Activated CD4-positive, alpha-beta T cell treated with anti-CD3 and anti-CD28 coated beads, Interleukin-2, amount 10 ng/mL, durations not matched to agents 7 days and 5 days (primary cell): Measurements from ENCODE around the gene GRM7. TPM values are rescaled to one million over a fixed set of nuclear protein-coding genes. Genes with fewer than 3 reads are reported as not detected.
"Not testable (repeated sequence)": the region's sequence is repeated elsewhere in the genome, so short reads cannot be mapped to it uniquely, and the experiment has no call there.

Source experiments
- CTCF ChIA-PET: fragments of 350-600 bp; sonication (Branson Sonifier 250); formaldehyde crosslinking; loops from one replicate; lab custom pipeline; 2021; ENCODE audit warnings: antibody characterized with exemption; lab: Charles Lee
- POLR2A ChIA-PET: fragments of 350-600 bp; sonication (Branson Sonifier 250); formaldehyde crosslinking; loops from one replicate; lab custom pipeline; 2021; ENCODE audit warnings: antibody characterized with exemption; lab: Charles Lee
- DNase-seq: peaks from one replicate; pipeline ENCODE4 v3.0.0-alpha.2; 2020
- H3K27ac Mint-ChIP-seq: one replicate; pipeline ENCODE4 v1.8.0; 2021; ENCODE audit warnings: mild to moderate bottlenecking, moderate library complexity, mixed read lengths
- H3K27me3 Mint-ChIP-seq: one replicate; pipeline ENCODE4 v1.8.0; 2021; ENCODE audit warnings: mixed read lengths
- H3K36me3 Mint-ChIP-seq: one replicate; pipeline ENCODE4 v1.8.0; 2021; ENCODE audit warnings: low read depth, mixed read lengths
- H3K4me1 Mint-ChIP-seq: one replicate; pipeline ENCODE4 v1.8.0; 2021; ENCODE audit warnings: mixed read lengths
- H3K4me3 Mint-ChIP-seq: one replicate; pipeline ENCODE4 v1.8.0; 2021; ENCODE audit warnings: mild to moderate bottlenecking, moderate library complexity, mixed read lengths
- H3K9me3 Mint-ChIP-seq: one replicate; pipeline ENCODE4 v1.8.0; 2021; ENCODE audit warnings: mixed read lengths
- total RNA-seq, 2 experiments: library from RNA; stranded (reverse); gene quantifications; one replicate each; pipeline ENCODE4 v1.2.3, GENCODE V29; 2021

The GRM7 gene
- total RNA-seq, 2 experiments from 2014 or later: not detected

DNA sequence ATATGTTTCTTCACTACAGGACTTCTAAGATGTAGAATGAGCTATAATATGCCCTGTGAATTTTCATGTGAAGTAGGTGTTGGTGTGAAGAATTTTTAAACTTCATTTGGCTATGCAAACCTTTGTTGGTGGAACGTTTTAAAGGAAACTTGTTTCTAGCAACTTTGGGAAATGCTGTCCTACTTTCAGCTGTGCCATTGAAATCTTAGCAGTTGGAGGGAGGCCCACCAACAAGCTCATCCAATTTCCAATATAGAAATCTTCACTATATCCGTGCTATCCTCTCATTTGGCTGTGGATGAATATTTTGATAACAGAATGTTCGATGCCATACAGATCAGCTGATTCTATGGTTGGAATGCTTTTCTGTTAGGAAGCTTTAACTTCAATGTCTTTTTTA lies 51.3 kb downstream of the GRM7 start:
- no peak for DNase-seq
- no peaks in the 10 kb centered on the region for H3K4me1 Mint-ChIP-seq
- no peak overlapping the region for H3K4me3 Mint-ChIP-seq
- H3K27ac Mint-ChIP-seq: no peak overlapping the region
- H3K36me3 Mint-ChIP-seq: no peaks in the 10 kb centered on the region
- H3K9me3 Mint-ChIP-seq: peaks cover 3% of the 10 kb centered on the region
- ChIA-PET POLR2A (no interaction called here), CTCF (no interaction called here)
- no peaks in the 10 kb centered on the region for H3K27me3 Mint-ChIP-seq

GRCh38 chr3:6915898-6916297 lies 55.0 kb downstream of the GRM7 start:
- Mint-ChIP-seq H3K4me3 (no peak overlapping the region), H3K36me3 (no peaks in the 10 kb centered on the region), H3K4me1 (no peaks in the 10 kb centered on the region), H3K27me3 (no peaks in the 10 kb centered on the region), H3K27ac (no peak overlapping the region), H3K9me3 (peaks cover 3% of the 10 kb centered on the region)
- CTCF ChIA-PET: no interaction called here
- DNase-seq: no peak
- POLR2A ChIA-PET: no interaction called here

GRCh38 chr3:6921066-6921465 lies 60.2 kb downstream of the GRM7 start:
- CTCF ChIA-PET: no interaction called here
- H3K27me3 Mint-ChIP-seq: no peaks in the 10 kb centered on the region

DNA sequence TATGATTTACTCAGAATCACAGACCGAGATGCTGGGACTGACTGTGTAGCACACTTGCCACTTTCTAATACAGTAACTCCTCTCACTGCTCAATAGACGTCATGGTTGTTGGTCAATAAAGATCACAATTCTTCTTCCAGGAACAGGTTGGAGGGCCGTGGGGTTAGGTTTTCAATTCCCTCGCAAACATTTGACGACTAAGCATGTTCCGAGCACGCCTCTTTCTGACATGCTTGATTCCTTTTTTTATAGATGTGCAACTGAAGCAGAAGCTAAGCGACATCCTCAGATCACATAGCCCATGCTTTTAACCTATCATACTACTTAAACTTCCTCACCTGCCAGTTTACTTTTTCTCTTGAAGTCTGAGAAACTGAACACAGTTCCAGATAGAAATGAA lies 61.0 kb downstream of the GRM7 start:
- no peaks in the 10 kb centered on the region for H3K4me1 Mint-ChIP-seq
- H3K36me3 Mint-ChIP-seq: no peaks in the 10 kb centered on the region
- H3K27ac Mint-ChIP-seq: no peak overlapping the region
- CTCF ChIA-PET: no interaction called here
- no peak overlapping the region for H3K4me3 Mint-ChIP-seq
- POLR2A ChIA-PET: no interaction called here
- no peaks in the 10 kb centered on the region for H3K27me3 Mint-ChIP-seq
- DNase-seq: no peak
- H3K9me3 Mint-ChIP-seq: no peaks in the 10 kb centered on the region

More at GRCh38 chr3:6921066-6921465, 60.2 kb downstream of the GRM7 start:
- POLR2A ChIA-PET: no interaction called here
- DNase-seq: no peak
- H3K27ac Mint-ChIP-seq: no peak overlapping the region
- no peaks in the 10 kb centered on the region for H3K4me1 Mint-ChIP-seq
- no peaks in the 10 kb centered on the region for H3K9me3 Mint-ChIP-seq
- no peaks in the 10 kb centered on the region for H3K36me3 Mint-ChIP-seq
- no peak overlapping the region for H3K4me3 Mint-ChIP-seq

DNA sequence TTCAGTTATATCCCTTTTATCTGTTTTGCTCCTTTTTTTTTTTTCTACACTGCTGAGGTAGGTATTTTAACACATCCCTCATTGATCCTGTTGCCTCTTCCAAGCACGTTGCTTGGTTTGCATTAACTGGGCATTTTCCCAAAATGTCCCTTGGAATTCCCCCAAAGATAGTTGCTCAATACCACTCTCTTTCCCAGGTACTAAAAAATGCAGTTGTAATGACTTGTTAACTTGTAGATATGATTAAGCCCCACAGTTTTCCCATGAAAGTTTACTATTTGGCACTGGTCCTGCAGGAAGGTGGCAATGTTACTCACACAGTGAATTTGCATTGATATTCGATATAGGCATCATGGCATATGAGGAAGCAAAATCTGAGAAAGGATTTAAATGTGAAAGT lies 67.1 kb downstream of the GRM7 start:
- no peak overlapping the region for H3K27ac Mint-ChIP-seq
- H3K4me1 Mint-ChIP-seq: no peaks in the 10 kb centered on the region
- no peaks in the 10 kb centered on the region for H3K9me3 Mint-ChIP-seq
- CTCF ChIA-PET: no interaction called here
- H3K27me3 Mint-ChIP-seq: no peaks in the 10 kb centered on the region
- POLR2A ChIA-PET: no interaction called here
- H3K36me3 Mint-ChIP-seq: no peaks in the 10 kb centered on the region
- H3K4me3 Mint-ChIP-seq: no peak overlapping the region
- no peak for DNase-seq

DNA sequence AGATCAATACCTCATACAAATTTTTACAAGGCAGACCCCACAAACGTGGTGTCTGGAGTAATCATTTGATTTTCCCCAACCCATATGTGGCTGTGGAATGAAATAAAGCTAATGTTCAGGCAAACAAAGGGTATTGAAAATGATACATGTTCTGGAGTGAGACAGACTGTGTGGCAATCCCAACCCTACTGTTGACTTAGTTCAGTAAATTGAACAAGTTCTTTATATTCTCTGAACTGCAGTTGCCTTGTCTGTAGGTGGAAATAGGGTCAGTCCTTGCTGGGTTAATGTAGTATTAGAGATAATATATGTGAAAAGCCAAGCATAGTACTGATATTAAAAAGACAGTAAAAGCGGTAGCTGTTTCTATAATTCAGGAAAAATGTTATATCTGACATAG lies 69.0 kb downstream of the GRM7 start:
- POLR2A ChIA-PET: no interaction called here
- Mint-ChIP-seq H3K27me3 (no peaks in the 10 kb centered on the region), H3K4me1 (no peaks in the 10 kb centered on the region), H3K36me3 (no peaks in the 10 kb centered on the region), H3K4me3 (no peak overlapping the region), H3K27ac (no peak overlapping the region), H3K9me3 (peaks cover 4% of the 10 kb centered on the region)
- DNase-seq: no peak
- CTCF ChIA-PET: no interaction called here

GRCh38 chr3:6935418-6935817 lies 74.5 kb downstream of the GRM7 start:
- CTCF ChIA-PET, POLR2A ChIA-PET, H3K27ac Mint-ChIP-seq, H3K36me3 Mint-ChIP-seq, H3K4me3 Mint-ChIP-seq, H3K9me3 Mint-ChIP-seq, H3K27me3 Mint-ChIP-seq, H3K4me1 Mint-ChIP-seq, DNase-seq: not testable (repeated sequence)

GRCh38 chr3:6935970-6936369 lies 75.1 kb downstream of the GRM7 start:
- CTCF ChIA-PET: no interaction called here
- Mint-ChIP-seq H3K27ac (no peak overlapping the region), H3K4me1 (no peaks in the 10 kb centered on the region), H3K4me3 (no peak overlapping the region), H3K27me3 (no peaks in the 10 kb centered on the region), H3K36me3 (no peaks in the 10 kb centered on the region), H3K9me3 (peaks cover 4% of the 10 kb centered on the region)
- POLR2A ChIA-PET: no interaction called here
- no peak for DNase-seq

DNA sequence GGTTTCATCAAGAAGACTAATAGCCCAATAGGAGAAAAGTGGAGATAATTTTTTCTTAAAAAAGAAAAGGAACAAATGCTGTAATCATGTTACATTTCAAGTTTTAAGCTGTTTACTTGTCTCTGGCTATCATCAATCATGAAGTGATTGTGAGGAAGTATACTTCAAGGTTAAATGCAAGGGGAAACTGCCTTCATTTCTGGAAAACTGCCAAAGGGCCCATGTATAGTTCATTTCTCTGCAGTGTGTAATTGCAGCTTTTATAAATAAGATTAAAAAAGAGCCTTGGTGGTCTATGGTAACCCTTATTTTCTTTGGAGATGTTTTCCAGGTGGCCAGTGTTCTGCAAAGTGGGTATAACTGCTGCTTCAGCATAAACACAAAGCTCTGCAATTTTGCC lies 101.9 kb downstream of the GRM7 start:
- H3K36me3 Mint-ChIP-seq: no peaks in the 10 kb centered on the region
- H3K4me1 Mint-ChIP-seq: no peaks in the 10 kb centered on the region

GRCh38 chr3:6965881-6966280 lies 105.0 kb downstream of the GRM7 start:
- Mint-ChIP-seq H3K36me3 (no peaks in the 10 kb centered on the region), H3K27ac (no peak overlapping the region)
- CTCF ChIA-PET: interaction anchor here (0.9 kb wide), 1 partner anchor 12 kb away, joined by 3 read pairs; no protein-coding TSS in a partner anchor

More for the DNA sequence above, 101.9 kb downstream of the GRM7 start:
- H3K27me3 Mint-ChIP-seq: no peaks in the 10 kb centered on the region
- no peak for DNase-seq
- CTCF ChIA-PET: no interaction called here
- POLR2A ChIA-PET: no interaction called here
- no peak overlapping the region for H3K27ac Mint-ChIP-seq
- no peak overlapping the region for H3K4me3 Mint-ChIP-seq
- no peaks in the 10 kb centered on the region for H3K9me3 Mint-ChIP-seq

GRCh38 chr3:6971933-6972332 lies 111.0 kb downstream of the GRM7 start:
- ChIA-PET POLR2A (no interaction called here), CTCF (no interaction called here)
- DNase-seq: no peak
- H3K4me1 Mint-ChIP-seq: no peaks in the 10 kb centered on the region
- no peak overlapping the region for H3K4me3 Mint-ChIP-seq
- H3K36me3 Mint-ChIP-seq: no peaks in the 10 kb centered on the region
- H3K9me3 Mint-ChIP-seq: peaks cover 2% of the 10 kb centered on the region
- H3K27me3 Mint-ChIP-seq: no peaks in the 10 kb centered on the region
- no peak overlapping the region for H3K27ac Mint-ChIP-seq

More at GRCh38 chr3:6965881-6966280, 105.0 kb downstream of the GRM7 start:
- Mint-ChIP-seq H3K27me3 (no peaks in the 10 kb centered on the region), H3K4me3 (no peak overlapping the region), H3K9me3 (no peaks in the 10 kb centered on the region), H3K4me1 (no peaks in the 10 kb centered on the region)
- POLR2A ChIA-PET: no interaction called here
- no peak for DNase-seq

DNA sequence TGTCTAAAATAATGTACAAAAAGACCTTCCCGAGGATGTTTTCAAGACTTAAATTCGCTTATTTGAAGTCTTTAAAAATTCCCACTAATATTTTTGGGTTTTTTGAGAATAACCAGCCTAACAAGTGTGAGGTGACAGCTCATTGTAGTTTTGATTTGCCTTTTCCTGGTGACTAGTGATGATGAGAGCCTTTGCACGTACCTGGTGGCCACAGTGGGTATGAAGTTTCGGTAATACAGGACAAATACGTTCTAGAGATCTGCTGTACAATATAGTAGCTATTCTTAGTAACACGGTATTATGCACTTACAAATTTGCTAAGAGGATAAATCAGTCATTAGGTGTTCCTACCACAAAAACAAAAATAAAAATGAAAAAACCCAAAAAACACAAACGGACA lies 124.9 kb downstream of the GRM7 start:
- POLR2A ChIA-PET: no interaction called here
- Mint-ChIP-seq H3K9me3 (no peaks in the 10 kb centered on the region), H3K36me3 (no peaks in the 10 kb centered on the region), H3K27me3 (no peaks in the 10 kb centered on the region), H3K27ac (no peak overlapping the region), H3K4me1 (no peaks in the 10 kb centered on the region), H3K4me3 (no peak overlapping the region)
- CTCF ChIA-PET: no interaction called here
- DNase-seq: no peak

GRCh38 chr3:6989608-6990291 lies 128.8 kb downstream of the GRM7 start:
- Mint-ChIP-seq H3K4me1 (no peaks in the 10 kb centered on the region), H3K27ac (no peak overlapping the region), H3K27me3 (no peaks in the 10 kb centered on the region), H3K36me3 (no peaks in the 10 kb centered on the region), H3K9me3 (no peaks in the 10 kb centered on the region), H3K4me3 (no peak overlapping the region)
- no peak for DNase-seq
- CTCF ChIA-PET: no interaction called here
- POLR2A ChIA-PET: no interaction called here

- H3K36me3 Mint-ChIP-seq: no peaks in the 10 kb centered on the region
- POLR2A ChIA-PET: no interaction called here
These were observed 133.3 kb downstream of the GRM7 start for GRCh38 chr3:6994081-6994668.

More at GRCh38 chr3:6994081-6994668, 133.3 kb downstream of the GRM7 start:
- Mint-ChIP-seq H3K9me3 (peaks cover 3% of the 10 kb centered on the region), H3K27ac (no peak overlapping the region), H3K4me3 (no peak overlapping the region), H3K4me1 (no peaks in the 10 kb centered on the region), H3K27me3 (no peaks in the 10 kb centered on the region)
- no peak for DNase-seq
- CTCF ChIA-PET: no interaction called here
